ENCODE data around the gene LIPE. TPM values are rescaled to one million over a fixed set of nuclear protein-coding genes. Genes with fewer than 3 reads are reported as not detected.
"Not testable (repeated sequence)": the region's sequence is repeated elsewhere in the genome, so short reads cannot be mapped to it uniquely, and the experiment has no call there.

Gene LIPE
- total RNA-seq, 1 donor from 2014 or later: 59.7 TPM

DNA sequence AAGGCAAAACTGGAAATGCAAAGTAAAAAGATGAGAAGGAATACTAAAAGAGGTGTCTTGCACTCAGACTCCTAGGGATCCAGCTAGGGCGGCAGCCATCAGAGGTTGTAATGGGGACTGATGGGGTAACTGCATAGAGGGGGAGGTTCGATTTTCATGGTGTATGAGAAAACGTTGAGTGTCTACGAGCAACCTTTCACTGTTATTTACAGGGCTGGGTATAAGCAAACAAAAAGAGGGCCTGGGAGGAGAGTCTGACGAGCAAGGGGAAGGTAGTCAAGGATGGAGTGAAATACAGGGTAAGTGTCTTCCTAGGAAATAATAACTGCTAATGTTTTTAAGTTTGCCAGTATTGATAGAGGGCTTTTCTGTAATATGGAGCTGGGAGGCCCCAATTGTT, 21.1 kb upstream of the LIPE start:
- DNase-seq: not testable (repeated sequence)

DNA sequence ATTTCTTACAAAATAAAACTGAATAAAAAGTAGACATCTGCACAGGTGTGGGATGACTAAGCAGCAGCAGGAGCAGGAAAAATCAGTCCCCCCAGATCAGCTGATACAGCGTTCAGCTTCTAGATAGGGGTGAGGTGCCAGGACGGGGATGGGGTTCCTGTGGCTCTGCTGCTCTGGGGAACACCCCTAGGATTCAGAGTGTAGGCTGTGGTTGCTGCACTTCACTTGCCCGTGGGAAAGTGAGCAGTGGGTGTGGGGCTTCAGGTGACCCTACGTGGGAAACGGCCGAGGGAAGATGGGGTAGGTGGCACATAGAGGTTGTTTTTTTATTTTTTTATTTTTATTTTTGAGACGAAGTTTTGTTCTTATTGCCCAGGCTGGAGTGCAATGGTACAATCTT, 18.8 kb upstream of the LIPE start:
- no peak for DNase-seq

DNA sequence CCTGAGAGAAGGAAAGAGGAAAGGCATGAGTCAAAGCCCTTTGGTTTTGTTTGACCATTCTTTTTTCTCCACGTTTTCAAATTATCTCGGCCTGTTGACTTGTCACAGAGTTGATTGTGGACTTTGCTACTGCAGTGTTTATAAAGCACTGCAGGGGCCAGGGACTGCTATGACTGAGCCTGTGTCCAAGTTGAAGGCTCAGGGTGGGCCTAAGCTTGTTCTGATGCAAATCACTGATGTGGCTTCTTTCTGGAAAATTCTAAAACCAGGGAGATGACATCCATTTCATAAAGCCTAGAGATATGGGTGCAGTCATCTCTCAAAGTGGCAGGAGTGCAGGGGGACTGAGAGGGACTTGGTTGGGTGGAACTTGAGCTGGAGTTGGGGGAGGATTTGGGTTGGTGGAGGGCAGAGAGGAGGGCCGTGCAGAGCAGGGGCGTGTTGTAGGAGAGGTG, 16.8 kb upstream of the LIPE start:
- DNase-seq: no peak

DNA sequence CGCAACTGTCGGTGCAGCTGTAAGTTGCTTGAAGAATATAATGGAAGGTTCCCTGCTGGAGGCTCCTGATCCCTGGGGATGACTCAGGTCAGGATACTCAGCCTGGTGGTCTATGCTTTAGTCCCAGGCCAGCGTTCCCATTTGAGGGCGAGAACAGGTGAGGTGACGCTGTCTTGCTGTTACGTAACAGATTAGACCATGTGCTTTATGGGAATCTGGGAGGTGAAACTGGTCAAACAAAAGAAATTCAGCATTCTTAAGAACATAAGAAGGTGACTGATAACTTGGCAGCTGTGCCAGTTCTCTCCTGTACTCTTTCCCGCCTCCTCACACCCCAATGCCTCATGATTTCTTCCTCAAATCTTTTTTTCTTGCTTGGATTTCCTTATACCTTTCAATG, 15.6 kb upstream of the LIPE start, which contains the start of gene CXCL17:
Gene CXCL17 (minus strand): TSS at position 114 of the 400 bp plus-strand sequence. CDS start 114 bp downstream, outside the sequence.
- DNase-seq: no peak

DNA sequence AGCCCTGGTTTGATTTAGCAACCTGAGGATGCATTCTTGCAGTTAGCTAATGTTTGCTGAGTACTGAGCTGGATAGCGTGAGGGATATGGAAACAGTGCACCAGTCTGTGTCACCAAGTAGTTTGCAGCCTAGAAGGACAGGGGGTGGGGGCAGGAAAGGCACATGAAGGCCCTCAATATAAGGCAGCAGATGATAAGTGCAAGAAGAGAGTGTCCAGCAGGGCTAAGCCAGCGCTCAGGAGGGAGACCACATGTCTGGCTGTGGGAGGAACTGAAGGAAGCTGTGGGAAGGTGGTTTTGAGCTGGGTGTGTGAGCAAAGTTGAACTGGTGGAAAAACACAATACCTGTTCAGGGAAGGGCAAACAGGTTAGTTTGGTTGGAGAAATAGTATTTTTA, 13.9 kb upstream of the LIPE start:
- DNase-seq: no peak

DNA sequence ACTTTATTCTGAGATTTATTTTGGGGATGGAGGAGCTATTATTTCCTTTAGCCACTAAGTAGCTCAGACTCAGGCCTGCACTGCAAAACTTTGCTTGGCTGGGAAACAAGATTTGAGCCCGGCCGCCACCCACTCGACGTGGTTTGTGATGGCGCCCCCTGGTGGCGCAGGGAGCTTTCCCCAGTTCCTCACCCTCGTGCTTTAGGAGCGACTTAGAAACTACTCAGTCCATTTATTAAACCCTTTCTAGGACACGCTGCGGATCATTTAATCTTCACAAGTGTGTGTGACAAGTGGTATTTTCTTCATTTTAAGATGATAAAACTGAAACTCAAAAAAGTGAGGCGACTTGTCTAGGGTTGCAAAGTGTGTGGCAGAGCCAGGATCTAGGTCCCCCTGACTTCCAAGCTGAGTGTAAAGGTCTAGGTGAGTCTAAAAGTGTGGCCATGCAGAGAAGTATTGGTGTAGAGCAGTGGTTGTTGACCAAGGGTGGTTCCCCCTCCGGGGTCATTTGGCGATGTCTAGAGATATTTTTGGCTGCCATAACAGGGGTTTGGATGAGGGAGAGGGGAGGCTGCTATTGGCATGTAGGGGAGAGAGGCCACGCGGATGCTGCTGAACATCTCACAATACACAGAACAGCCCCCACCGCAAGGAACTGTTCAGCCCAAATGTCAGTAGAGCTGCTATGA, 13.3 kb upstream of the LIPE start:
- peak; percentile 29 for DNase-seq

DNA sequence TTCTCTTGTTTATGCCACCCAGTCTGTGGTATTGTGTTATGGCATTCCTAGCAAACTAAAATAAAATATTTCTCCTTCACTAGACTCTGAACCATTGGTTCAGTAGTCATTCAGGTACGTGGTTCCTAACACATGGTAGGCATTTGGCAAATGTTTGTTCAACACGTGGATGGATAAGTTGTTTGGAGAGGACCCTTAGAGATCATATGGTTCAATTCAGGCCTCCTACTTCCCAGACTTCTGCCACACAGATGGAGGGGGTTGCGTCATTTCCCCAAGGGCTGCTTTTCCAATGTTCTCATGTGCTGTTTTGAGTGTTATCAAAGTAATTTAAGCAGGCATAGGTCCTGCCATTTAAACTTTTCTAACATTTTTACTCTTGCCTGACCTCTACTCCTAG, 8.8 kb upstream of the LIPE start:
- DNase-seq: peak; percentile 89

DNA sequence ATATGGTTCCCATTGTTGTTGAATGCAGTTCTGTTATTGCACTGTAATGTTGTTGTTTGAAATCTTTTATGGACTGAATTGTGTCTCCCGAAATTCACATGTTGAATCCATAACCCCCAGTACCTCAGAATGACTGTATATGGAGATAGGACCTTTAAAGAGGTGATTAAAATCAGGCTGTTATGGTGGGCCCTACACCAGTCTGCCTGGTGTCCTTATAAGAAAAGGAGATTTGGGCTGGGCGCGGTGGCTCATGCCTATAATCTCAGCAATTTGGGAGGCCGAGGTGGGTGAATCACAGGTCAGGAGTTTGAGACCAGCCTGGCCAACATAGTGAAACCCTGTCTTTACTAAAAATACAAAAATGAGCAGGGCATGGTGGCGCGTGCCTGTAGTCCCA, 8.1 kb upstream of the LIPE start:
- peak; percentile 90 for DNase-seq

DNA sequence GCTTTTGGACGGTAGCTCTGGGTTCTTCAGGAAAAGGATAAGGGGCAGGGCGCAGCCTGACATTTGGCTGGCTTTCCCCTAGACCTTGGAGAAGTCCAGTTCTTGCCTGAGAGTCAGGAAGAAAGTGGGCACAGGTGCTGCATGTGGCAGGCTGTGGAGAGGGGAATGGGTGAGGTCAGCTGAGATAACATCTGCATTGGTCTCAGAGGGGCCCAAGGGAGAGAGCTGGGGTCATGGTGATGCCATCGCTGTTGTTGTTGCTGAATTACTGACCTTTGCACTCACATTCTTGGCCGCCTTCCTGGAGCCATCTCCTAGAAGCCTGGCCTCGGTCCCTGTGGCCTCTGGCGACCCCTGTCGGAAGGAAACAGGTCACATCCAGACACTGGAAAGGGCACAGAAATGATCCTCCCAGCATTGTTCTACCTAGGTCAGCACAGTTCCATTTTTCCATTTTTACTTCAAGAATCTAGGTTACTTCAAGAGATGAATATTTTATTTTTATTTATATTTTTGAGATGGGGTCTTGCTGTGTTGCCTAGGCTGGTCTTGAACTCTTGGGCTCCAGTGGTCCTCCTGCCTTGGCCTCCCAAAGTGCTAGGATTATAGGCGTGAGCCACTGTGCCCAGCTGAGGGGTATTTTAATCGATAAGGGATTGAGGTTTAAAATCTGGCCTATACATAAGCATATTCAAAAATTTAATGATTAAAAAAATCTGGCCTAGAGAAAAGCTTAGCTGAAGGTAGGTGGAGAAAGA, 6.5 kb upstream of the LIPE start:
- DNase-seq: peak; percentile 43

DNA sequence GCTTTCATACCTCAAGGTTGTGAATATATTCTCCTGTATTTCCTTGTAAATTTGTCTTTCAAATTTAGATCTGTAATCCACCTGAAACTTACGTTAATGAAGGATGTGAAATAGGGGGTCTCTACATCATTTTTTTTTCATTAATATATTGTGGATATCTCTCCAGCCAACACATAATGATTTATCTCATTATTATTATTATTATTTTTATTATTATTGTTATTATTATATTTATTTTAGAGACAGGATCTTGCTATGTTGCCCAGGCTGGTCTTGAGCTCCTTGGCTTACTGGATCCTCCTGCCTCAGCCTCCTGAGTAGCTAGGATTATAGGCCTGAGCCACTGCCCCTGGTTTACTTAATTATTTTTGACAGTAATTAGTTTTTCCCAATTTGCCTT, 4.3 kb upstream of the LIPE start:
- no peak for DNase-seq

DNA sequence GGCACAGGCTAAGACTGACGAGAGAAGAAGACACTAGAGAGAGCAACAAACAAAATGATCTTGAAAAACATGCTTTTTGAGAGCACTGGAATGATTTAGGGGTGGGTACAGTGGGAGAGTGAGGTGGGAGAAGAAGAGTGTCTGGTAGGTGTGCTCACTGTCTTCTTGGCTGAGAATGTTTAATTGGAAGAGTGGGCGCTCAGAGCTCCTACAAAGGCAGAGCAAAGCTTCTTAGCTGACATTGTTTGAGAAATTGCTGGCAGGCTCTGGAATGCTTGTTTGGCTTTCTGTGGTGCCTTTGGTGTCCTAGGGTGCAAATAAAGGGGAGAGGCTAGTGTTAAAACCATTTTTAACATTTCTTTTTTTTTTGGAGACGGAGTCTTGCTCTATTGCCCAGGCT, 1.5 kb upstream of the LIPE start:
- no peak for DNase-seq

DNA sequence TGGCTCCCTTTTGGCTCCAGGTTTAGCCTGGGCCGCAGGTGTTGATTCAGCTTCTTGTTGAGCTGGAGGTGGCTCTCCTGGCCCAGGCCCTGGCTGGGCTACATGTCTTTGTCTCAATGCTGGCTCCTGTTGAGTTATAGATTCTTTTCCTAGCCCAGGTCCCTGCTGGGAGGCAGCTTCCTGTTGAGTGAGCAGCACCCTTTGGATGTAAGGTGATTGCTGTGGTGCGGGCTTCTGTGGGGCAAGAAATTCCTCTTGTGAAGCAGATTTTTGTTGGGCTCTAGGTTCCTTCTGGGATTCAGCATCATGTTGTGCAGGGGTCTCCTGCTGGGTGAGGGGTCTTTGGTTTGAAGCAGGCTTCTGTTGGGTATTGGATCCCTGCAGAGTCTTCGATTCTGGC, 545 bp downstream of the LIPE start:
- no peak for DNase-seq

DNA sequence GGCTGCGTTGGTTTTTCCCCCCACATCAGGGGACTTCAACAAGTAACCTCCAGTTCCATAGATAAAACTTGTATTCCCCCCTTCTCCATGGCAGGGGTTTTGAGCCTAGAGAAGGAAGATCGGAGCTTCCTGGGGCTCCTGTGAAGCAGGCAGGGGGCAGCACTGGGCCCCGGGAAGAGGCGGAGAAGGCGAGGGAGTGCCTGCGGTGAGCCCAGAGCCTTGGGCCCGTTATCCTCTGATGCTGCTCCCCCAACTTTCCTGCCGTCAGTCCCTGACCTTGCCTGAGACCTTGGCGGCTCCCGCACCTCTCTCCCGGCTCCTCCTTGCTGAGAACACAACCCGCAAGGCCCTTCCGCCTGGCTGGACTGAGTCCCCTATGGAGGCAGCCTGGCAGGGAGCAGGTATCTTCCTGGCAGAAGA, 2.5 kb downstream of the LIPE start:
- no peak for DNase-seq

DNA sequence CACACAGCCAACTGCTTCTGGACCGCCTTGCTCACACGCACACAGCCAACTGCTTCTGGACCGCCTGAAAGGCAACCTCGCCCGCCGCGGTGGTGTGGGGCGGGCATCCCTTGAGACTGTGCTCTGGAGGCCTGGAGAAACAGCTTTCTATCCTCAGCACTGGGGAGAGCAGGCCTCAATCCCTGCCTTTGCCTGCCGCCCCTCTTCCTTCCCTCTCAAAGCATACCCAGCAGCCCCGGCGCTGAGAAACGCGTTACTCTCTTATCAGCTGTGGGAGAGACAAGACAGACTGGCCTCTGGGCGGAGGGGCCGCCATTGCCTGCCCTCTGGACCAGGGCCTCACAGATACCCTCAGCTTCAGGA, 2.9 kb downstream of the LIPE start:
- no peak for DNase-seq

DNA sequence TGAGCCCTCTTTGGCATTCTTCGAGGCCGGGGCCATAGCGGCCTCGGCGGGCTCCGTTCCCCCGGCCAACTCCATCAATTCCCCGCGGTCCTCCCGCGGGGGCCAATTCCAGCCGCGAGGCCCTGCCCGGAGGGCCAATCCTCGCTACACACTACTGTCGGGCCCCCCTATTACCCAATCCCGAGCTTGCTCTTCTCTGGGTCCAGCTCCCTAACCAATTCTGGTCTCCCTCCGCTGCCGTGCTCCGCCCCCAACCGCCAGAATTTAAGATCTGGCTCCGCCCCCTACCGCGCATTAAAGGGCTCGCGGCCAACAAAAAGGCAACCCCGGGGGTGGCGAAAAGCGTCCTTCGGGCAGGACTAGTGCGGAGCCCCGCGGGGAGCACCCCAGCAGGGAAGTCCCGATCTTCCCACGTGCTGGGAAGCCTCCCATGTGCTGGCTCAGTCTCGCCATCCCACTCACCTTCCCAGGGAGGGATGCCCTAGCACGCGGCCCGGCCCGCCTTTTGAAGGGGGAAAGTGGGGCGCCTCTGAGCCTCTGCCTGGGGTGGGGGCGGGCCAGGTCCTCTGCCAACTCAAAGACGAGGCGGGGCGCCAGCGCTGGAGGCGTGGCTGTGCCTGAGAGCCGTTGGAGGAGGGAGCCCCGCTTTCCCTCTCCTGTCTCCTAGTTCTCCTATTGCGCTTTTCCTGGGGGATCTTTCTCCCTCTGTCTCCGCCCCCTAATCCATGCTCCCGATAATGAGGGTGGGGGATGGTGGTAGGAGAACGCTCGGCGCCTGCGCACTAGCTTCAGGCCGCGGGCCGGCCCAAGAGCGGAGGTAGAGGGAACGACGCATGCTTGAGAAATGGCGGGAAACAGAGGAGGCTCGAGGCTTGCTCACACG, 3.5 kb downstream of the LIPE start:
- peak; percentile 86 for DNase-seq

DNA sequence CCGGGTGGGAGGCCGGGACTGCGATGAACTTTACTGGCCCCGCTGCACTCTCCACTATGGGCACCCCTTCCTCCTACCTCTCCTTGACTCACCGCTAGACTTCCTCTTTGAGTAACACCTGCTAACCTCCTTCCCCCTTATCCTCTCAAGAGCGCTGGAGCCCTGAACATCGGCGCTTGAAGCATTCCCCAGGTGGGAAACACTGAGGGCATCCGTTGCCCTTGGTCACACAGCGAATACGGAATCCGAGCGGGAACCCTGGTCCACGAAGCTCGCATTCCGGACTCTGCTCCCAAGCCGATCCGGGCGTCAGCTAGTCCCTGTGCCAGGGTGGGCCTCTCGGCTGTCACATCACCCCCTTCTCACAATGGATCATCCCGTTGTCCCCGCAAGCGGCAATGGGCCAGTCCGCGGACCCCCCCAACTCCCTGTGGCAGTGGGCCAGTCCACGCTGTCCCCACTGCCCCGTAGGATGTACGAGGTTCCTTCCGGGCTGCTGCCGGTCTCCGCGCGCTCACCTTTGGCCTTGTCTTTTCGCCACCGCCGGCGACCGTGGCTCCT, 4.2 kb downstream of the LIPE start:
- DNase-seq: no peak

DNA sequence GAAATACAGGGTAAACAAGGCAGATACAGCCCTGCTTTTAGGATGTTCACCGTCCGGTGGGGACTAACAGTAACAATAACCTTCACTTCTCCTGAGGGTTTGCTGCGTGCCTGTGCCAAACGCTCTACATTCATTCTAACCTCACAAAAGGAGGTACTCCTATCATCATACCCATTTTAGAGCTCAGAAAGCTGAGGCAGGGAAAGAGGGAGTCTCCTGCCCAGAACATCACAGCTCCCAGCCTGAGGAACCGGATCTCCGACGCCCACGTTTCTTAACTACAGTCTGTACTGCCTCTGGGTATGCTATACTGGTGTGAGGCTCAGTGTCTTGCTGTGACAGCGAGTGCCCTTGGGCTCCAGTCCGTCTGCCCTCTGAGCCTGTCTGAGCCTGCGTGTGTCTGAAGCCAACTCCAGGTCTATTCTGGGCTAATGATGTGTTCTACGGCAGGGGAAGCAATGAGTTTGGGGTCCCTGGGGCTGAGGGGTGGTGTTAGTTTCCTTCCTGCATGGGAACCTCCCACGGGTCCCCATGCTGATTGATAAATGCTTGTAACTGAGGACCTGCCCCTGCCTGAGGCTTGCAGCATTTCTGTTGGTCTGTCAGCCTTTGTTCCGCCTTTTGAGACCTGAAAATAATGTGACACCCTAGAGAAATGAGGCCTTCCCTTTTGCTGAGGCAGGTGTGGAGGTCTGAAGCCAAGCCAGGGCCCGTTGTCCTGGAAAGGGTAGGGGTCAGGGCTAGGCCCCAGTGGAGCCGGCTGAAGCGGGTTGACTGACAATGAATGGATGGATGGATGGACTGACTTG, 4.9 kb downstream of the LIPE start:
- no peak for DNase-seq

DNA sequence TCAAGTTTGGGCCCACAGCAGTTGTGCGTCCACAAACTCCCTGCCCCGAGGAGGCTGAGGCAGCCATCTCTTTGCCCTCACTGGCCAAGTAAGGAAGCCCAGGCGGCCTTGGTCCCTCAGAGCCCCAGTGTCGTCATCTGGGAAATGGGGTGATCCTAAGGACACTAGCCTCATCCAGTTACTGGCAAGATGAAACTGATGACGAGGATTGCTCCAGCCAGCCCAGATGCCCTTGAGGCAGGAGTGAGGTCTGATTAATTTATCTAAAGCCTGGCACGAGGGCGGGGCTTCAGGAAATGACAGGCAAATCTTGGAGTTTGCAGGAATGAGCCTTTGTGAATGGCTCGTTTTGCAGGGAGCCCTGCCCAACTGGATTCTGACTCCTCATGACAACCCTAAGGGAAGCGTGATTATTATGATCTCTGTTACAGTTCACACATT, 5.6 kb downstream of the LIPE start:
- no peak for DNase-seq

DNA sequence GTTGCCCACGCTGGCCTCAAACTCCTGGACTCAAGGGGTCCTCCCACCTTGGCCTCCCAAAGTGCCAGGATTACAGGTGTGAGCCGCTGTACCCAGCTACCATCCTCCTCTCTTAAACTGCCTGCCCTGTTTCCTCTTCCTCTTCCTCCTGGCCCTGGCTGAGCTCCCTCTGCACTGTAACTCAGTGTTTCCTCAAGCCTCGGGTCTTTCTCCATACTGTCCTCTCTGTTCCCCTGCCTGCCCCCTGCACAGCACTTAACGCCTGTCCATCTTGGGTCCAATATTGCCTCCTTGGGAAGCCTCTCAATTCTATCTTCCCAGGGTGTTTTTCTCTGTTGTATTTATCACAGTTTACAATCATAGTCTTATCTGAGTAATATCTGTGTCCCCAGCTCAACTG, 6.1 kb downstream of the LIPE start:
- DNase-seq: no peak

DNA sequence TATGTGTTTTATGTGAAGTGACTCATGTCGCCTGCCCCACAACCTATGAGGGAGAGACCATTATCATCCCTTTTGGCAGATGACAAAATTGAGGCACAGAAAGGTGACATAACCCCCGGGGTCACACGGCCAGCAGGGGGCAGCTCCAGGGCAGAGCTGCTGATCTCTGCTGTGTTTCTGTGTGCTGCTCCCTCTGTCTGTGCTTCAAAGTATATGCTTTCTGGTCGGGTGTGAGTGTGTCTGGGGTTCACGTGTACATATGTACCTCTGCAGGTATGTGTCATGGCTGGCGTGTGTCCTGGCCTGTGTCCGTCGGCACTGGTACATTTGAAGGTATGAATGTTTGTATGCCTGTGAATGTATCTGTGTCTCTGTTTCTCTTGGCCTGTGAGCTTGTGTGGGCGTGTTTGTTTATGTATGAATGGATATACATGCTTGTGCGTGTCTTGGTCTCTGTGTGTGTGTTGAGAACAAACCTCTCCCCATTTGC, 7.1 kb downstream of the LIPE start:
- no peak for DNase-seq

DNA sequence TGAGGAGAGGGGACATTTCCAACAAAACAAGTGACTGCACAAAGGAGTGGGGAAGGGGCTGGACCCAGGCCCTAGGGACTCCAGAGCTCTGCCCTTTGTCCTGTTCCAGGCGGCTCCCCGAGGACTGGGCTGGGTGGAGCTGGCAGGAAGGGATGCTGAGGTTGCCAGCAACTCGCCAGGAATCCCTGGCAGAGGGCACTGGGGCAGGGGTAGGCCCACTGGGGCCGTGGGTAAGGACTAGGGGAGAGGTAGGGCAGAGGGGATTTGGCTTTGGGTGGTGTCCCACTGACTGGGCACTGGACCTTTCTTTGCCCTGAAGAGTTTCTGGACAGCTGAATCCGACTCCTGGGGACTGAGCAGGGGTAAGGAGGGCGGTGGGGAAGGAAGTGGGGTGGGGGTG, 7.9 kb downstream of the LIPE start:
- DNase-seq: no peak

Measured in skin of body (tissue), 2 donors.